GM12878 (cell line): ENCODE data around the gene C11orf65. TPM values are rescaled to one million over a fixed set of nuclear protein-coding genes. Genes with fewer than 3 reads are reported as not detected.
"Not testable (repeated sequence)": the region's sequence is repeated elsewhere in the genome, so short reads cannot be mapped to it uniquely, and the experiment has no call there.

ENCODE experiments used
- ATAC-seq: fragments of 200-7000 bp; cut with Tn5 transposase; 3 replicates; pipeline ENCODE4 v1.9.1; 2020; ENCODE audit warnings: mild to moderate bottlenecking, moderate library complexity
- BruUV-seq: library from RNA; stranded (reverse); fragments of 400-500 nt; replicated peaks from 2 replicates; lab custom pipeline; 2021; lab: Mats Ljungman, UMichigan
- CTCF ChIA-PET: fragments of 300-600 bp; sonication (Branson Sonifier 250); formaldehyde crosslinking; extraction: SDS; loops from one replicate; lab custom pipeline; 2021; ENCODE audit warnings: inconsistent platforms; lab: Yijun Ruan, JAX
- POLR2A ChIA-PET: fragments of 350-600 bp; formaldehyde crosslinking; extraction: SDS; loops from one replicate; lab custom pipeline; 2021; ENCODE audit warnings: inconsistent platforms; lab: Charles Lee
- RAD21 ChIA-PET: fragments of 300-600 bp; sonication (Branson Sonifier 250); formaldehyde crosslinking; loops from one replicate; lab custom pipeline; 2023; ENCODE audit warnings: antibody characterized with exemption; ENCODE audit not compliant: unreplicated experiment; lab: Charles Lee
- SMC1A ChIA-PET: fragments of 300-600 bp; sonication (Branson Sonifier 250); formaldehyde crosslinking; loops from one replicate; lab custom pipeline; 2023; ENCODE audit not compliant: unreplicated experiment, uncharacterized antibody; lab: Charles Lee
- DNase-seq: peaks from one replicate; pipeline ENCODE4 v3.0.0-alpha.2; 2011; ENCODE audit warnings: low read depth, low spot score
- FAIRE-seq: peaks from 3 replicates; lab custom pipeline; 2011; peaks lifted over from hg19 to GRCh38; lab: Jason Lieb, UNC
- H2AFZ ChIP-seq: 2 replicates; pipeline ENCODE4 v1.6.0; 2011; ENCODE audit warnings: low read depth, low read length, control low read depth; ENCODE audit not compliant: control insufficient read depth
- H3K27ac ChIP-seq: 2 replicates; pipeline ENCODE4 v1.5.1; 2011; ENCODE audit warnings: control low read depth; ENCODE audit not compliant: control insufficient read depth, insufficient read depth
- H3K27me3 ChIP-seq, 2 experiments: replicated peaks in 1 of 2; 2 replicates each; pipeline versions ENCODE4 v1.6.0 to v1.6.1; 2011; ENCODE audit warnings: low read length in 1 of 2; ENCODE audit not compliant: control insufficient read depth in 2 of 2, insufficient read depth in 2 of 2
- H3K36me3 ChIP-seq, 2 experiments: 2 replicates each; pipeline ENCODE4 v1.5.1; 2011; ENCODE audit warnings: low read length in 1 of 2; ENCODE audit not compliant: control insufficient read depth in 2 of 2, insufficient read depth in 2 of 2
- H3K4me1 ChIP-seq: 2 replicates; pipeline ENCODE4 v1.6.1; 2011; ENCODE audit warnings: mild to moderate bottlenecking, low read length, moderate library complexity, mixed read lengths; ENCODE audit not compliant: control insufficient read depth, insufficient read depth
- H3K4me2 ChIP-seq: 2 replicates; pipeline ENCODE4 v1.6.0; 2011; ENCODE audit warnings: control low read depth; ENCODE audit not compliant: control insufficient read depth, insufficient read depth
- H3K4me3 ChIP-seq: fragments of 200-600 bp; sonication (generic); 2 replicates; pipeline ENCODE4 v1.5.1; 2016
- H3K79me2 ChIP-seq: 2 replicates; pipeline ENCODE4 v1.6.0; 2011; ENCODE audit warnings: low read length; ENCODE audit not compliant: control insufficient read depth, insufficient read depth
- H3K9ac ChIP-seq: 2 replicates; pipeline ENCODE4 v1.8.0; 2011; ENCODE audit warnings: low read length, control low read depth, mixed read lengths; ENCODE audit not compliant: control insufficient read depth, insufficient read depth
- H3K9me3 ChIP-seq: replicated peaks from 3 replicates; pipeline ENCODE4 v1.5.1; 2011; ENCODE audit warnings: mild to moderate bottlenecking, low read length; ENCODE audit not compliant: control insufficient read depth, insufficient read depth
- H4K20me1 ChIP-seq: 2 replicates; pipeline ENCODE4 v1.6.0; 2011; ENCODE audit not compliant: control insufficient read depth, insufficient read depth
- ESRRA ChIP-seq: IDR thresholded peaks from 2 replicates; pipeline ENCODE4 v1.6.1; 2012; ENCODE audit warnings: mild to moderate bottlenecking, low read length, improper control_type of control experiment
- FOXK2 ChIP-seq: fragments of 450-650 bp; IDR thresholded peaks from 2 replicates; pipeline ENCODE4 v1.6.1; 2017; ENCODE audit warnings: mild to moderate bottlenecking, moderate library complexity
- HDGF ChIP-seq: fragments of 450-650 bp; IDR thresholded peaks from 2 replicates; pipeline ENCODE4 v1.6.1; 2016; ENCODE audit warnings: antibody characterized with exemption
- KDM1A ChIP-seq: fragments of 200-600 bp; sonication (generic); IDR thresholded peaks from 2 replicates; pipeline ENCODE4 v1.6.1; 2016; ENCODE audit warnings: borderline replicate concordance
- MXI1 ChIP-seq: fragments of 150-350 bp; IDR thresholded peaks from 2 replicates; pipeline ENCODE4 v1.6.1; 2011; ENCODE audit warnings: low read depth, mild to moderate bottlenecking, inconsistent platforms, low read length, improper control_type of control experiment
- MYB ChIP-seq: fragments of 150-350 bp; IDR thresholded peaks from 2 replicates; pipeline ENCODE4 v1.6.1; 2014; ENCODE audit warnings: mild to moderate bottlenecking, low read depth, low read length, borderline replicate concordance
- TAF1 ChIP-seq: IDR thresholded peaks from 2 replicates; pipeline ENCODE4 v1.6.1; 2011; ENCODE audit warnings: mild to moderate bottlenecking, low read depth, low read length, borderline replicate concordance
- ZNF207 ChIP-seq: fragments of 450-650 bp; IDR thresholded peaks from 2 replicates; pipeline ENCODE4 v1.6.1; 2014; ENCODE audit warnings: antibody characterized with exemption, mild to moderate bottlenecking, borderline replicate concordance
- ZNF384 ChIP-seq: IDR thresholded peaks from 2 replicates; pipeline ENCODE4 v1.6.1; 2012; ENCODE audit warnings: low read depth, mild to moderate bottlenecking, low read length, improper control_type of control experiment, borderline replicate concordance
- WGBS: methylation state at CpG from one replicate; pipeline ENCODE4 v1.1.6; 2016; ENCODE audit warnings: low lambda C conversion rate; ENCODE audit not compliant: insufficient replicate concordance, insufficient coverage; ENCODE audit errors: missing lambda C conversion rate; 5-methylcytosine and 5-hydroxymethylcytosine counted together
- in situ Hi-C: fragments of 300-500 bp; cut with MboI; formaldehyde crosslinking; loops from 9 replicates; pipeline ENCODE4 v1.14.3; 2018; ENCODE audit warnings: mixed read lengths
- intact Hi-C: fragments of 100-400 bp; cut with micrococcal nuclease; formaldehyde crosslinking; loops from one replicate; pipeline ENCODE4 v1.14.2; 2022; ENCODE audit not compliant: unreplicated experiment
- polyA plus RNA-seq, 11 experiments: library from polyadenylated mRNA; depleted of rRNA in 4 of 11; unstranded in 6 of 11; stranded (reverse) in 5 of 11; fragments of >200 nt; fragmentation: Nextera tagmentation in 4 of 11; fragmentation: Illumina TruSeq in 1 of 11; extraction: Ambion mirVana in 4 of 11; extraction: Trizol in 1 of 11; gene quantifications; 1 replicate in 1 of 11; 2 replicates in 10 of 11; pipeline versions ENCODE4 v1.2.1 to v1.2.3, GENCODE V29; 2011 to 2016; ENCODE audit warnings: inconsistent platforms in 2 of 11, missing spikeins in 2 of 11, low read depth in 1 of 11
- total RNA-seq, 4 experiments: library from RNA; depleted of rRNA in 3 of 4; stranded (reverse); fragments of >200 nt in 3 of 4; fragmentation: Illumina TruSeq in 1 of 4; extraction: Trizol in 1 of 4; gene quantifications; 2 replicates each; pipeline versions ENCODE4 v1.2.1 to v1.2.3, GENCODE V29; 2013 to 2021

C11orf65 gene
- total and polyA plus RNA-seq, 10 of the 15 experiments (the other 5 are each of a cell fraction or from before 2014, with no cell fraction given) = 0.71 to 2.0 (median 1.2) TPM

DNA sequence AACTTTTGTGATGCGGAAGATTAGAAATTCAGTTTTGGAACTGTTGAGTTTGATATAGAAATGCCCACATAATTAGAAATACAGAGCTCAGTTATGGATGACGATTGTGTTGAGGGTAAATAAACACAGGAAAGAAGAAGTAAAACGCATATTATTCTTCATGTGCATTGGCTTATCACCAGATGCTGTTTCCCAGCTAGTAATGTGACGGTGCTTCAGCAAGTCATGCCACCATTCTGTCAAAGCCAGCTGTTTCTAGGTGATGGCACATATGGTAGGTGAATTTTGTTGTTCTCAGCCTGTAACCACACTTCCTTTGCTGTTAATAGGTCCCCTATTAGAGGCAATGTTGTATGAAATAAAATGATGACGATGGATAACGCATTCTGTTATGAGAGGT, 68.9 kb downstream of the C11orf65 start (continued):
- TF ChIP-seq ESRRA (no peak), HDGF (no peak), KDM1A (no peak)

DNA sequence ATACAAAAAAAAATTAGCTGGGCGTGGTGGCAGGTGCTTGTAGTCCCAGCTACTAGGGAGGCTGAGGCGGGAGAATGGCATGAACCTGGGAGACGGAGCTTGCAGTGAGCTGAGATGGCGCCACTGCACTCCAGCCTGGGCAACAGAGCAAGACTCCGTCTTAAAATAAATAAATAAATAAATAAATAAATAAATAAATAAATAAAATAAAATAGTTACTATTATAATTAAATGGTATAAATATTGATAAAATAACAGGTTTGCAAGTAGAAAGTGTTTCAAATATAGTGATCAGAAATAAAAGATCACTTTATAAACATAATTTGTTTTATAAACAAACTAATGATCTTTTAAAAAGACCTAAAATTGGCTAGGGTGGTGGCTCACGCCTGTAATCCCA, 70.7 kb downstream of the C11orf65 start:
- H2AFZ ChIP-seq, in situ Hi-C loops, H3K79me2 ChIP-seq, H4K20me1 ChIP-seq, RAD21 ChIA-PET, FAIRE-seq, SMC1A ChIA-PET, BruUV-seq, H3K27ac ChIP-seq, intact Hi-C loops, H3K36me3 ChIP-seq, POLR2A ChIA-PET, ATAC-seq, H3K4me2 ChIP-seq, H3K9me3 ChIP-seq, DNase-seq, H3K27me3 ChIP-seq, H3K4me1 ChIP-seq, H3K4me3 ChIP-seq, H3K9ac ChIP-seq: not testable (repeated sequence)
- 53% methylated on average over 6 of the region's 6 CpGs for whole genome bisulfite sequencing
- CTCF ChIA-PET = interaction anchor here (1.5 kb wide), 1 partner anchor 251 kb away, joined by 3 read pairs; no protein-coding TSS in a partner anchor

DNA sequence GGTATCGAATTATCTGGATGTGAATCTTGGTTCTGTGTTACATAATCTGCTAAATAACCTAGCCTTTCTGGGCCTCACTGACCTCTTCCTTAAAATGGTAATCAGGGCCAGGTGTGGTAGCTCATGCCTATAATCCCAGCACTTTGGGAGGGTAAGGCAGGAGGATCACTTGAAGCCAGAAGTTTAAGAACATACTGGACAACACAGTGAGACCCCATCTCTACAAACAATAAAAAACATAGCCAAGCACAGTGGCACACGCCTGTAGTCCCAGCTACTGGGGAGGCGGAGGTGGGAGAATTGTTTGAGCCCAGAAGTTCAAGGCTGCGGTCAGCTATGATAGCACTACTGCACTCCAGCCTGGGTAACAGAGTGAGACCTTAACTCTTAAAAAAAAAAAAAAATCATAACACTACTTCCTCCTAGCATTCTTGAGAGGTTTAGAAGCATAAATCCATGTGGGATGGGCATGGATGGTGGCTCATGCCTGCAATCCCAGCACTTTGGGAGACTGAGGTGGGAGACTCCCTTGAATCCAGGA, 72.5 kb downstream of the C11orf65 start:
- Histone ChIP-seq H3K36me3 (no peaks in the 10 kb centered on the region), H3K9me3 (no peaks in the 10 kb centered on the region), H3K9ac (no peak overlapping the region), H3K4me3 (no peak overlapping the region), H4K20me1 (no peaks in the 10 kb centered on the region), H3K4me1 (no peaks in the 10 kb centered on the region), H3K79me2 (no peaks in the 10 kb centered on the region), H3K4me2 (no peak overlapping the region), H2AFZ (no peak overlapping the region), H3K27me3 (no peaks in the 10 kb centered on the region), H3K27ac (no peak overlapping the region)
- WGBS = 81% methylated on average over 4 of the region's 4 CpGs
- ChIA-PET SMC1A (no interaction called here), CTCF (no interaction called here), POLR2A (no interaction called here), RAD21 (no interaction called here)
- in situ Hi-C loops (no loop called here), intact Hi-C loops (no loop called here)
- no peak for FAIRE-seq
- no peak for ATAC-seq
- TF ChIP-seq ZNF384 (no peak), MXI1 (no peak), FOXK2 (no peak), MYB (no peak), ZNF207 (no peak), TAF1 (no peak)
- BruUV-seq = no TSS peak
- no peak for DNase-seq
